Measurements from ENCODE around the gene RNF220. TPM values are rescaled to one million over a fixed set of nuclear protein-coding genes. Genes with fewer than 3 reads are reported as not detected.

The RNF220 gene
- total and polyA plus RNA-seq, 5 donors: 56.0 to 81.7 (median 71.0) TPM

DNA sequence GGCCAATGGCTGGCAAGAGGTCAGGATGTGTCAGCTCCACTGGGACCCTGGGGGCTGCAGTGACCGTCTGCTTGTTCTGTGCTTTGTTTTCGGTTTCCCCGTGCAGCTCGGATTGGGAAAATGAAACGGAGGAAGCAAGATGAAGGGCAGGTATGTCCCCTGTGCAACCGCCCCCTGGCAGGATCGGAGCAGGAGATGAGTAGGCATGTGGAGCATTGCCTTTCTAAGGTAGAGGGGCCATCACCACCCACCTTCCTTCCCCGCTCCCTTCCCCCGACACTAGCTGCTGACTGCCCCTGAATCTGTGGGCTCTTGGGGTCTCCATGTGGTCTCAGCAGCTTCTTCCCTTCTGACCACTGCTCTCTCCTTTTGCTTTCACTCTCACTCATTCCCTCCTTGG is 230.4 kb downstream of the RNF220 start:
- no peaks in the 10 kb centered on the region for H3K27me3 ChIP-seq (ENCODE audit: control insufficient read depth, insufficient read depth)
- no peak overlapping the region for H3K4me3 ChIP-seq (ENCODE audit: low read length)
- peaks cover 5% of the 10 kb centered on the region for H3K4me1 ChIP-seq (ENCODE audit: control insufficient read depth, insufficient read depth, low read length)
- intact Hi-C loops (cut with DNase I): no loop called here
- WGBS: 82% methylated on average over 9 of the region's 9 CpGs
- ATAC-seq (no peak), DNase-seq (no peak)
- H3K9me3 ChIP-seq (ENCODE audit: control insufficient read depth, low read length): no peaks in the 10 kb centered on the region
- H3K27ac ChIP-seq (ENCODE audit: low read length): no peak overlapping the region

DNA sequence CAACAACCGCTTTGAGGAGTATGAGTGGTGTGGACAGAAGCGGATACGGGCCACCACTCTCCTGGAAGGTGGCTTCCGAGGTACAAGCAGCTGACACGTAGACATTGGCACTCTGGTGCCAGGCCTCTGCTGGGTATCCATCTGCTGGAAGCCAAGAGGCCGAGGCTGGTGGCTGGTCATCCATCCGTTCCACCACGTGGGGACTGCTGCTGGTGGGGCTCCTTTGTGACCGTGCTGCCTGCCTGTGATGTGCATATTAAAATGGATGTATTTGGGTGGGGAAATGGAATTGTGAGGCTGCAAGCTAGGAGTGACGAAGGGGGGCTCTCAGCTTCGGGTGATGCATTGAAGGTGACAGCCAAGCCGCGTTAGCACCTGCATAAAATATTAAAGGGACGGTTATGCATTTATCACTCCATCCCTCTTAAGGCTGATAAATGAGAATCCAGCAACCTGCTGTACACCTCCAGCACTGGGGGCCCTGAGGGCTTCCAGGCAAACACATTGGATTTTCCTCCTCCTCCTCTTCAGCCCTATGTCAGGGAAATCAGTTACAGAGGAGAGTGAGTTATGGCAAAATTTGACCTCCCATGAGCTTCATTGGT is 231.1 kb downstream of the RNF220 start:
- no peak for ATAC-seq
- no peak for DNase-seq
- intact Hi-C loops (cut with DNase I): no loop called here
- Histone ChIP-seq H3K4me1 (ENCODE audit: control insufficient read depth, insufficient read depth, low read length) (peaks cover 5% of the 10 kb centered on the region), H3K27me3 (ENCODE audit: control insufficient read depth, insufficient read depth) (no peaks in the 10 kb centered on the region), H3K4me3 (ENCODE audit: low read length) (no peak overlapping the region), H3K9me3 (ENCODE audit: control insufficient read depth, low read length) (no peaks in the 10 kb centered on the region), H3K27ac (ENCODE audit: low read length) (no peak overlapping the region)
- 86% methylated on average over 14 of the region's 14 CpGs for WGBS

DNA sequence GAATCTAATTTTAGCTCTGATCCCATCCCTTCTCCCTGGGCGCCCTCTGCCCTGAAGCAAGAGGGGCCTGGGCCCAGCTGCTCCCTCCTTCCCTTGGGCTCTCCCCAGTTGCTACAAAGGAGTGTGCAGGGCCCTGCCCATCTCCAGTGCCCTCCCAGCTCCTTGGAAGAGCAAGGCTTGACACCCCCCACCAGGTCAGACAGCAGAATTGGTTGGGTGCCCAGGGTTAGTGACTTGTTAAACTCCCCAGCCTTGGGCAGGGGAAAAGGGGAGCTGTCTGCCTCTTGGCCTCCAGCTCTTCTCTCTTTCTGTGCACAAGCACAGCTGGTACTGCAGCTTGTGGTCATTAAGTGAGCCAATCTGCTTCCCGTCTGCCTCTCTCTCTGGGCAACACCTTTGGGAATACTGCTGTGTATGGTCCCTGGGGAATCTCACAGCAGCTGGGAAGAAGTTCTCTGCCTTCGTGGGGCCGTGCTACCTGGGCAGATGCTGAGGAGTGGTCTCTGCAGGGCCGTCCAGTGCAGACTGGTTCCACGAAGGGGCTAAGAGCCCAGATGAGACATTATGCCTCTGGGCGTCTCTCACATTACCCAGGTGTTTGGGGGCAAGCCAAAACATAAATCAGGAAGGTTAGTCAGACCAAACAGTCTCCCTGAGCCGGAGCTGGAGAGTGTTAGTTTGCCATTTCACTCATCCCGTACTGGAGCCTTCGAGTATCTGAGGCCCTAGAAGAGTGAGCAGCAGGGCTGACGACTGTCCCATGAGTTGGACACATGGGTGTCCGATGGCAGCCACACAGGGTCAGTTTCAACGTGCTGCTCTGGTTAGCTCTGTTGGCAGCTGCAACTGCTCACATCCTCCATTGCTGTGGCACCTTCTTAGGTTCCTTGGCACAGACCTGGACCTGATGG is 231.9 kb downstream of the RNF220 start:
- Histone ChIP-seq H3K9me3 (ENCODE audit: control insufficient read depth, low read length) (no peaks in the 10 kb centered on the region), H3K27me3 (ENCODE audit: control insufficient read depth, insufficient read depth) (no peaks in the 10 kb centered on the region), H3K4me3 (ENCODE audit: low read length) (no peak overlapping the region), H3K4me1 (ENCODE audit: control insufficient read depth, insufficient read depth, low read length) (peaks cover 5% of the 10 kb centered on the region), H3K27ac (ENCODE audit: low read length) (peak overlapping the region; percentile 48)
- WGBS: 76% methylated on average over 13 of the region's 13 CpGs
- ATAC-seq (no peak), DNase-seq (no peak)
- intact Hi-C loops (cut with DNase I): no loop called here

DNA sequence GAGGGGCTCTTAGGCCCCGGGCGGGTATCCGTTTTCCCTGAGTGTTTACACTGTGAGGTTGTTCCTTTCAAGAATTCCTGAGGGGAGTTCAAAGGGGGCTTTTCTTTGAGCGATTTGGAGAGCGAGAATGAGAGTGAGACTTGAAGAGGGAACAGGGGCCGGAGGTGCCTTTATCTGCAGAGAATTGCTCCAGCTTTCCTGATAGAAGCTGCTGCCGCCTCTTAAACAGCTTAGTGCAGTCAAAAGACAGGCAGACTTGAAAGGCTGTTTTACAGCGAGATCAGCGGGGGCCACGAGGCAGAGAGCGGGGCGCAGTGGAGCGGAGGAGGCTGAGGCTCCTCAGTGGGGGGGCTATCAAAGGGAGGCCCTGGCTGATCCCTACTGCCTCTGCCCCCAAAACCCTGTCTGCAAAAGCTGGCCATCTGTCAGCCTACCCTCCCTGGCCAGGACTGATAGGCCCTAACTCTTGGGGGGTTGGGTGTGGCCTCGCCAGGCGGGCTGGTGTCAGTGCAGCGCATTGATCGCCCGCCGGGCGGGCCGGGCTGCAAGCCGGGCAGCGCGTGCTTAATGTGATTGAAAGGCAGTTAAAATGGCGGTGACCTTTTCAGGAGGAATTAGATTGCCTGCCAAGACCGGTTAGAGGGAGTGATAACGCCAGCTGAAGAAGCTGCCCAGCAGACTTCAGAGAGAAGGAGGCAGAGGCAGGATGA is 232.8 kb downstream of the RNF220 start:
- WGBS: 71% methylated on average over 27 of the region's 27 CpGs
- no peaks in the 10 kb centered on the region for H3K27me3 ChIP-seq (ENCODE audit: control insufficient read depth, insufficient read depth)
- DNase-seq: no peak
- no peak for ATAC-seq
- peak overlapping the region; percentile 34 for H3K27ac ChIP-seq (ENCODE audit: low read length)
- no peaks in the 10 kb centered on the region for H3K9me3 ChIP-seq (ENCODE audit: control insufficient read depth, low read length)
- peaks cover 5% of the 10 kb centered on the region for H3K4me1 ChIP-seq (ENCODE audit: control insufficient read depth, insufficient read depth, low read length)
- H3K4me3 ChIP-seq (ENCODE audit: low read length): no peak overlapping the region
- intact Hi-C loops (cut with DNase I): no loop called here

- WGBS: 69% methylated on average over 24 of the region's 24 CpGs
- ATAC-seq (peak; percentile 62 to 70), DNase-seq (no peak)
- H3K9me3 ChIP-seq (ENCODE audit: control insufficient read depth, low read length): no peaks in the 10 kb centered on the region
- H3K27me3 ChIP-seq (ENCODE audit: control insufficient read depth, insufficient read depth): no peaks in the 10 kb centered on the region
- intact Hi-C loops (cut with DNase I): no loop called here
- H3K4me3 ChIP-seq (ENCODE audit: low read length): no peak overlapping the region
- H3K27ac ChIP-seq (ENCODE audit: low read length): peak overlapping the region; percentile 70
- peaks cover 10% of the 10 kb centered on the region for H3K4me1 ChIP-seq (ENCODE audit: control insufficient read depth, insufficient read depth, low read length)
Measured at GRCh38 chr1:44640200-44640853, 235.3 kb downstream of the RNF220 start.

GRCh38 chr1:44641126-44642102 is 236.4 kb downstream of the RNF220 start:
- 76% methylated on average over 12 of the region's 12 CpGs for WGBS
- DNase-seq (no peak), ATAC-seq (no peak)
- intact Hi-C loops (cut with DNase I): no loop called here
- H3K27me3 ChIP-seq (ENCODE audit: control insufficient read depth, insufficient read depth): no peaks in the 10 kb centered on the region
- no peaks in the 10 kb centered on the region for H3K9me3 ChIP-seq (ENCODE audit: control insufficient read depth, low read length)
- peaks cover 13% of the 10 kb centered on the region for H3K4me1 ChIP-seq (ENCODE audit: control insufficient read depth, insufficient read depth, low read length)
- no peak overlapping the region for H3K27ac ChIP-seq (ENCODE audit: low read length)
- no peak overlapping the region for H3K4me3 ChIP-seq (ENCODE audit: low read length)

GRCh38 chr1:44642255-44642654 is 237.2 kb downstream of the RNF220 start:
- ATAC-seq: no peak
- Histone ChIP-seq H3K9me3 (ENCODE audit: control insufficient read depth, low read length) (no peaks in the 10 kb centered on the region), H3K4me1 (ENCODE audit: control insufficient read depth, insufficient read depth, low read length) (peaks cover 13% of the 10 kb centered on the region), H3K27me3 (ENCODE audit: control insufficient read depth, insufficient read depth) (no peaks in the 10 kb centered on the region), H3K27ac (ENCODE audit: low read length) (peak overlapping the region; percentile 33), H3K4me3 (ENCODE audit: low read length) (no peak overlapping the region)
- intact Hi-C loops (cut with DNase I): no loop called here
- DNase-seq: no peak
- 99% methylated on average over 2 of the region's 2 CpGs for WGBS

DNA sequence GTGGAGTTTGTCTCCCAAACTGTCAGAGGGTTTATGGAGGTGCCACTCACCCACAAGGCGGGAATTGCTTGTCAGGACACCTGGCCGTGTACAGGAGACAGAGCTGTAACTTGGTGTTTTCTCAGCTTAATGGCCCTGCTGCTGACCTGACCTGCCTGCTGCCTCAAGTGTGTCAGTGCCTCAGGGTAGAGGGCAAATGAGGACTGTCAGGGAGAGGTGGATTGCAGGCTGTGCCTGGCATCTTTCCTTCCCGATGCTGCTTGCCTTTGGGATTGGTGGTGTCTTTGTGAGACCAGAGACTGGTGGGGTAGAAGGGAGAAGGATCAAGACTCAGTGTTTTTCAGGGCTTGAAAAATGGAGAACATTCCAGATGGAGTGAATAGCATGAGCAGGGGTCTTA is 237.9 kb downstream of the RNF220 start:
- peak overlapping the region; percentile 60 for H3K27ac ChIP-seq (ENCODE audit: low read length)
- WGBS: 84% methylated on average over 3 of the region's 3 CpGs

DNA sequence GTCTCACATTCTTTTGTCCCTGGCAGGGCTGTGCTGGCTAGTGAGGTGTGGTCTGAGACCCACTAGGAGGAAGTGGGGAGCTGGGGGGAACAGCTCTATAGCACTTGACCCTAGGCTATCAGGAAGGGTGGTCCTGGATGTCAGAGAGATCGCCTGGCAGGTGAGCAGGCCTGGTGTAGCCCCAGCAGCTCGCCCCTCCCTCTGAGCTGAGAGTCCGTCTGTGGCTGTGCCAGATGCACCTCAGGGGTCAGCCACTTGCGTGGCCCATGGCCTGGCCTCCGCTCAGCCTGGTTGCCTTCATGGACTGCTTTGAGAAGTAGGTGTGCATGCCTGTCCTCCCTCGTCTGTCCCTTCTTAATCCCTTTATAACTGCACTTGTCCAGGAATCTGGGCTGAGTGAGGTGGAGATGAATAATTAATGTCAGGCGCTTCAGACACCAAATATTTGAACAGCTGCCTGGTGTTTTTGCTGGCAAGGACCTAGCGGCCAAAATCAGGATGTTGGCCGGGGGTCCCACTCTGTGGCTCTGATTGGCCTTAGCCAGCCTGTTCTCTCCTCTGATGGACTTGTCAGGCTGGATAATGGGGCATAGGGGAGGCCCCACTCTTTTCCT is 238.8 kb downstream of the RNF220 start:
- H3K4me1 ChIP-seq (ENCODE audit: control insufficient read depth, insufficient read depth, low read length): peaks cover 13% of the 10 kb centered on the region
- H3K27me3 ChIP-seq (ENCODE audit: control insufficient read depth, insufficient read depth): no peaks in the 10 kb centered on the region
- H3K27ac ChIP-seq (ENCODE audit: low read length): peak overlapping the region; percentile 60
- WGBS: 51% methylated on average over 9 of the region's 9 CpGs
- DNase-seq: no peak
- H3K9me3 ChIP-seq (ENCODE audit: control insufficient read depth, low read length): no peaks in the 10 kb centered on the region
- no peak for ATAC-seq
- intact Hi-C loops (cut with DNase I): no loop called here
- no peak overlapping the region for H3K4me3 ChIP-seq (ENCODE audit: low read length)

More for the DNA sequence above, 237.9 kb downstream of the RNF220 start:
- no peak overlapping the region for H3K4me3 ChIP-seq (ENCODE audit: low read length)
- no peak for ATAC-seq
- H3K27me3 ChIP-seq (ENCODE audit: control insufficient read depth, insufficient read depth): no peaks in the 10 kb centered on the region
- no peaks in the 10 kb centered on the region for H3K9me3 ChIP-seq (ENCODE audit: control insufficient read depth, low read length)
- no peak for DNase-seq
- H3K4me1 ChIP-seq (ENCODE audit: control insufficient read depth, insufficient read depth, low read length): peaks cover 13% of the 10 kb centered on the region
- intact Hi-C loops (cut with DNase I): no loop called here

- Histone ChIP-seq H3K4me1 (ENCODE audit: control insufficient read depth, insufficient read depth, low read length) (peaks cover 11% of the 10 kb centered on the region), H3K27me3 (ENCODE audit: control insufficient read depth, insufficient read depth) (no peaks in the 10 kb centered on the region), H3K4me3 (ENCODE audit: low read length) (no peak overlapping the region), H3K27ac (ENCODE audit: low read length) (peak overlapping the region; percentile 69), H3K9me3 (ENCODE audit: control insufficient read depth, low read length) (no peaks in the 10 kb centered on the region)
- no peak for DNase-seq
- intact Hi-C loops (cut with DNase I): no loop called here
- 90% methylated on average over 7 of the region's 7 CpGs for WGBS
- no peak for ATAC-seq
Measured at GRCh38 chr1:44644806-44645205, 239.8 kb downstream of the RNF220 start.

Measured in right cardiac atrium (tissue), 5 donors.